Endothelial cell of umbilical vein (primary cell): ENCODE results near the gene ANKZF1. TPM values are rescaled to one million over a fixed set of nuclear protein-coding genes. Genes with fewer than 3 reads are reported as not detected.

Source experiments
- BruUV-seq: library from RNA; stranded (reverse); fragments of 400-500 nt; replicated peaks from 2 replicates; lab custom pipeline; 2021; lab: Mats Ljungman, UMichigan
- CTCF ChIA-PET: fragments of 300-600, 350-600 bp; sonication (Branson Sonifier 250); formaldehyde crosslinking; loops from one replicate; lab custom pipeline; 2021; ENCODE audit warnings: antibody characterized with exemption, inconsistent platforms; lab: Charles Lee
- POLR2A ChIA-PET: fragments of 300-600, 350-600 bp; sonication (Branson Sonifier 250); formaldehyde crosslinking; loops from one replicate; lab custom pipeline; 2021; ENCODE audit warnings: antibody characterized with exemption, inconsistent platforms; lab: Charles Lee
- DNase-seq: peaks from one replicate; pipeline ENCODE4 v3.0.0-alpha.2; 2011; ENCODE audit warnings: low read depth, low spot score
- FAIRE-seq: peaks from 2 replicates; lab custom pipeline; 2011; peaks lifted over from hg19 to GRCh38; lab: Jason Lieb, UNC
- H2AFZ ChIP-seq: 2 replicates; pipeline ENCODE4 v1.6.0; 2012; ENCODE audit warnings: low read depth, low read length, control low read depth, inconsistent platforms
- H3K27ac ChIP-seq: 2 replicates; pipeline ENCODE4 v1.5.1; 2011; ENCODE audit warnings: low read depth, mild to moderate bottlenecking, control low read depth, low read length, moderate library complexity; ENCODE audit not compliant: insufficient read depth
- H3K27me3 ChIP-seq, 2 experiments: 2 replicates each; pipeline versions ENCODE4 v1.6.0 to v1.6.1; 2011; ENCODE audit warnings: low read length in 2 of 2, mixed read lengths in 1 of 2; ENCODE audit not compliant: control insufficient read depth in 2 of 2, insufficient read depth in 2 of 2
- H3K36me3 ChIP-seq, 2 experiments: 2 replicates in 1 of 2; 3 replicates in 1 of 2; pipeline ENCODE4 v1.5.1; 2011; ENCODE audit warnings: low read length in 2 of 2, mild to moderate bottlenecking in 1 of 2, moderate library complexity in 1 of 2; ENCODE audit not compliant: control insufficient read depth in 2 of 2, insufficient read depth in 2 of 2; ENCODE audit errors: extremely low read depth in 1 of 2
- H3K4me1 ChIP-seq: 3 replicates; pipeline ENCODE4 v1.5.1; 2011; ENCODE audit warnings: mild to moderate bottlenecking, low read length; ENCODE audit not compliant: control insufficient read depth, insufficient read depth; ENCODE audit errors: extremely low read depth
- H3K4me2 ChIP-seq: 2 replicates; pipeline ENCODE4 v1.6.1; 2011; ENCODE audit warnings: low read length, control low read depth, mixed read lengths; ENCODE audit not compliant: insufficient read depth
- H3K4me3 ChIP-seq, 3 experiments: fragments of 200-600 bp in 1 of 3; sonication (generic), shearing (Covaris generic) in 1 of 3; replicated peaks in 1 of 3; 2 replicates each; pipeline ENCODE4 v1.5.1; 2011 to 2016; ENCODE audit warnings: control low read depth in 3 of 3, low read length in 3 of 3, mild to moderate bottlenecking in 2 of 3, inconsistent platforms in 1 of 3, low read depth in 1 of 3, moderate library complexity in 1 of 3; ENCODE audit not compliant: insufficient read depth in 1 of 3
- H3K79me2 ChIP-seq: 2 replicates; pipeline ENCODE4 v1.6.0; 2012; ENCODE audit warnings: low read length, inconsistent platforms; ENCODE audit not compliant: control insufficient read depth, insufficient read depth
- H3K9ac ChIP-seq: replicated peaks from 2 replicates; pipeline ENCODE3; 2011; ENCODE audit warnings: low read length, control low read depth; ENCODE audit not compliant: insufficient read depth; ENCODE audit errors: extremely low read depth
- H3K9me1 ChIP-seq: replicated peaks from 3 replicates; pipeline ENCODE4 v1.6.0; 2011; ENCODE audit warnings: mild to moderate bottlenecking, low read length; ENCODE audit not compliant: control insufficient read depth, insufficient read depth; ENCODE audit errors: extremely low read depth
- H3K9me3 ChIP-seq: replicated peaks from 2 replicates; pipeline ENCODE4 v1.5.1; 2012; ENCODE audit warnings: low read length, inconsistent platforms; ENCODE audit not compliant: control insufficient read depth, insufficient read depth
- H4K20me1 ChIP-seq: replicated peaks from 2 replicates; pipeline ENCODE3; 2011; ENCODE audit warnings: mild to moderate bottlenecking, low read length; ENCODE audit not compliant: control insufficient read depth, insufficient read depth; ENCODE audit errors: extremely low read depth
- CTCF ChIP-seq, 2 donors: IDR thresholded peaks; 1 replicate in 1 of 2; 2 replicates in 1 of 2; pipeline ENCODE4 v1.5.1; 2011; ENCODE audit warnings: low read length in 2 of 2, mild to moderate bottlenecking in 2 of 2, moderate library complexity in 2 of 2, control low read depth in 1 of 2, inconsistent platforms in 1 of 2, low read depth in 1 of 2; ENCODE audit not compliant: insufficient read depth in 1 of 2; ENCODE audit errors: extremely low read depth in 1 of 2
- EZH2 ChIP-seq: IDR thresholded peaks from 2 replicates; pipeline ENCODE4 v1.6.1; 2012; ENCODE audit warnings: borderline replicate concordance, low read depth, mild to moderate bottlenecking, moderate library complexity, low read length, inconsistent platforms; ENCODE audit not compliant: severe bottlenecking
- FOS ChIP-seq: IDR thresholded peaks from 2 replicates; pipeline ENCODE4 v1.6.1; 2011; ENCODE audit warnings: mild to moderate bottlenecking, low read length, moderate library complexity, borderline replicate concordance; ENCODE audit not compliant: insufficient read depth
- GATA2 ChIP-seq: IDR thresholded peaks from 2 replicates; pipeline ENCODE4 v1.7.0; 2011; ENCODE audit warnings: low read depth, mild to moderate bottlenecking, moderate library complexity, mixed read lengths, low read length; ENCODE audit not compliant: insufficient read length, insufficient read depth
- JUN ChIP-seq: IDR thresholded peaks from 2 replicates; pipeline ENCODE4 v1.6.1; 2011; ENCODE audit warnings: borderline replicate concordance, low read depth; ENCODE audit not compliant: insufficient read length, insufficient read depth
- MYC ChIP-seq: IDR thresholded peaks from one replicate; pipeline ENCODE4 v1.6.1; 2011; ENCODE audit warnings: mild to moderate bottlenecking, low read depth, low read length
- POLR2A ChIP-seq: IDR thresholded peaks from 2 replicates; pipeline ENCODE4 v1.6.1; 2012; ENCODE audit warnings: low read depth, mild to moderate bottlenecking, control low read depth, low read length
- POLR2AphosphoS5 ChIP-seq: IDR thresholded peaks from 2 replicates; pipeline ENCODE4 v1.6.1; 2012; ENCODE audit warnings: low read depth, mild to moderate bottlenecking, control low read depth, low read length, moderate library complexity; ENCODE audit not compliant: insufficient read depth
- dilution Hi-C: fragments of 300-500 bp; cut with MboI; formaldehyde crosslinking; loops from one replicate; pipeline ENCODE4 v1.15.0; 2019; ENCODE audit warnings: low sequenced_read_pairs; ENCODE audit not compliant: extremely low pct_ligation_motif_present
- intact Hi-C: fragments of 100-400 bp; cut with micrococcal nuclease; formaldehyde crosslinking; loops from one replicate; pipeline ENCODE4 v1.10.0; 2022
- polyA plus RNA-seq, 4 experiments: library from polyadenylated mRNA; depleted of rRNA in 3 of 4; stranded (reverse) in 3 of 4; unstranded in 1 of 4; fragments of >200 nt; gene quantifications; 2 replicates each; pipeline versions ENCODE4 v1.2.1 to v1.2.3, GENCODE V29; 2011 to 2012; ENCODE audit warnings: missing spikeins in 1 of 4
- total RNA-seq: library from RNA; stranded (reverse); gene quantifications from 2 replicates; pipeline ENCODE4 v1.2.3, GENCODE V29; 2021
- TF ChIP-seq, protein P1 (sequence below): IDR thresholded peaks from 2 replicates; pipeline ENCODE4 v1.6.1; 2011; ENCODE audit not compliant: insufficient read depth, insufficient read length

Gene ANKZF1
- total and polyA plus RNA-seq, 2 donors (not counting 3 experiments of a cell fraction or from before 2014, with no cell fraction given) = 26.5 to 36.2 TPM

- Histone ChIP-seq H2AFZ (no peak overlapping the region), H3K79me2 (no peaks in the 10 kb centered on the region), H3K27me3 (peaks cover 4 to 10% of the 10 kb centered on the region in 2 experiments), H4K20me1 (no peaks in the 10 kb centered on the region), H3K27ac (no peak overlapping the region), H3K4me3 (no peak overlapping the region), H3K4me2 (no peak overlapping the region), H3K9ac (no peak overlapping the region), H3K9me1 (no peaks in the 10 kb centered on the region), H3K36me3 (no peaks in the 10 kb centered on the region), H3K9me3 (no peaks in the 10 kb centered on the region), H3K4me1 (peaks cover 3% of the 10 kb centered on the region)
- DNase-seq = no peak
- CTCF ChIA-PET = interaction anchor here (0.7 kb wide), 2 partner anchors 12 to 22 kb away, joined by 3 read pairs; no protein-coding TSS in a partner anchor
- TF ChIP-seq, protein P1, sequence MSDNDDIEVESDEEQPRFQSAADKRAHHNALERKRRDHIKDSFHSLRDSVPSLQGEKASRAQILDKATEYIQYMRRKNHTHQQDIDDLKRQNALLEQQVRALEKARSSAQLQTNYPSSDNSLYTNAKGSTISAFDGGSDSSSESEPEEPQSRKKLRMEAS = no peak
- no peak for TF ChIP-seq MYC
- TF ChIP-seq POLR2AphosphoS5 = no peak
- no peak for TF ChIP-seq POLR2A
- TF ChIP-seq GATA2 = no peak
- no peak for TF ChIP-seq FOS
- TF ChIP-seq EZH2 = no peak
- TF ChIP-seq JUN = no peak
- no peak for TF ChIP-seq CTCF (IDR thresholded peaks at IDR 0.05; ENCODE audit: extremely low read depth in 1 of 2, insufficient read depth in 1 of 2, low read depth in 1 of 2, low read length in 2 of 2)
- POLR2A ChIA-PET = no interaction called here
- intact Hi-C loops (no loop called here), dilution Hi-C loops (no loop called here)
- FAIRE-seq = no peak
- BruUV-seq = no TSS peak
These were observed 43.4 kb downstream of the ANKZF1 start for GRCh38 chr2:219272995-219273394.
